Chondrocyte (in vitro differentiated cells): ENCODE results near the gene GCC2. TPM values are rescaled to one million over a fixed set of nuclear protein-coding genes. Genes with fewer than 3 reads are reported as not detected.
"Not testable (repeated sequence)": the region's sequence is repeated elsewhere in the genome, so short reads cannot be mapped to it uniquely, and the experiment has no call there.

Experiments
- DNase-seq: peaks from one replicate; pipeline ENCODE4 v3.0.0; 2021; ENCODE audit warnings: mixed read lengths, low spot score
- H3K27ac Mint-ChIP-seq: one replicate; pipeline ENCODE4 v1.8.0; 2021; ENCODE audit warnings: mild to moderate bottlenecking, moderate library complexity, mixed read lengths; ENCODE audit not compliant: unreplicated experiment
- H3K27me3 Mint-ChIP-seq: 2 replicates; pipeline ENCODE4 v1.8.0; 2021; ENCODE audit warnings: low read depth, mixed read lengths
- H3K36me3 Mint-ChIP-seq: 2 replicates; pipeline ENCODE4 v1.8.0; 2021; ENCODE audit warnings: low read depth, mixed read lengths
- H3K4me1 Mint-ChIP-seq: 2 replicates; pipeline ENCODE4 v1.8.0; 2021; ENCODE audit warnings: low read depth, mild to moderate bottlenecking, mixed read lengths
- H3K4me3 Mint-ChIP-seq: one replicate; pipeline ENCODE4 v1.8.0; 2021; ENCODE audit warnings: mild to moderate bottlenecking, moderate library complexity, mixed read lengths; ENCODE audit not compliant: unreplicated experiment
- H3K9me3 Mint-ChIP-seq: 2 replicates; pipeline ENCODE4 v1.8.0; 2021; ENCODE audit warnings: low read depth, mixed read lengths
- CTCF ChIP-seq: fragments of 200-600 bp; sonication (generic); IDR thresholded peaks from 2 replicates; pipeline ENCODE4 v1.5.0; 2021; ENCODE audit warnings: antibody characterized with exemption, mild to moderate bottlenecking, moderate library complexity
- total RNA-seq: library from RNA; stranded (reverse); gene quantifications from 3 replicates; pipeline ENCODE4 v1.2.1, GENCODE V29; 2021

Gene GCC2
- total RNA-seq, 1 donor from 2014 or later, result 24.2 TPM

GRCh38 chr2:108552566-108552965 lies 103.6 kb downstream of the GCC2 start:
- H3K4me3 Mint-ChIP-seq, result no peak overlapping the region
- H3K4me1 Mint-ChIP-seq, result peaks cover 63% of the 10 kb centered on the region
- no peaks in the 10 kb centered on the region for H3K27me3 Mint-ChIP-seq
- H3K36me3 Mint-ChIP-seq, result no peaks in the 10 kb centered on the region
- TF ChIP-seq CTCF, result no peak
- DNase-seq, result no peak
- peak overlapping the region; percentile 49 for H3K27ac Mint-ChIP-seq
- no peaks in the 10 kb centered on the region for H3K9me3 Mint-ChIP-seq

- DNase-seq, result no peak
- no peaks in the 10 kb centered on the region for H3K9me3 Mint-ChIP-seq
- H3K4me1 Mint-ChIP-seq, result peaks cover 55% of the 10 kb centered on the region
- H3K27me3 Mint-ChIP-seq, result no peaks in the 10 kb centered on the region
- no peaks in the 10 kb centered on the region for H3K36me3 Mint-ChIP-seq
- TF ChIP-seq CTCF, result no peak
- H3K4me3 Mint-ChIP-seq, result no peak overlapping the region
- peak overlapping the region; percentile 60 for H3K27ac Mint-ChIP-seq
These were observed 104.4 kb downstream of the GCC2 start for GRCh38 chr2:108553209-108553919.

GRCh38 chr2:108554528-108554927 lies 105.5 kb downstream of the GCC2 start:
- Mint-ChIP-seq H3K27ac (peak overlapping the region; percentile 51), H3K4me1 (peaks cover 49% of the 10 kb centered on the region), H3K4me3 (no peak overlapping the region), H3K27me3 (no peaks in the 10 kb centered on the region), H3K36me3 (no peaks in the 10 kb centered on the region), H3K9me3 (no peaks in the 10 kb centered on the region)
- TF ChIP-seq CTCF, result no peak
- DNase-seq, result no peak

GRCh38 chr2:108555572-108555971 lies 106.6 kb downstream of the GCC2 start:
- Mint-ChIP-seq H3K27ac (no peak overlapping the region), H3K9me3 (no peaks in the 10 kb centered on the region), H3K4me1 (peaks cover 57% of the 10 kb centered on the region), H3K27me3 (no peaks in the 10 kb centered on the region), H3K4me3 (no peak overlapping the region), H3K36me3 (no peaks in the 10 kb centered on the region)
- DNase-seq, result no peak
- no peak for TF ChIP-seq CTCF

GRCh38 chr2:108556581-108556980 lies 107.6 kb downstream of the GCC2 start:
- not testable (repeated sequence) for DNase-seq

More at GRCh38 chr2:108556581-108556980, 107.6 kb downstream of the GCC2 start:
- not testable (repeated sequence) for H3K36me3 Mint-ChIP-seq, H3K4me3 Mint-ChIP-seq, H3K9me3 Mint-ChIP-seq, H3K27me3 Mint-ChIP-seq
- Mint-ChIP-seq H3K27ac (peak overlapping the region; percentile 53), H3K4me1 (peaks cover 67% of the 10 kb centered on the region)

Other genes starting within 250 kb of the GCC2 start
- gene SULT1C3, start 209.2 kb upstream of the GCC2 start, total RNA-seq, result not detected in 3 replicates
- 0.27 to 0.29 TPM (median 0.28 TPM) in 3 replicates for gene SULT1C2, start 160.3 kb upstream of the GCC2 start, total RNA-seq
- 0.60 to 1.4 TPM (median 1.2 TPM) in 3 replicates for gene SULT1C4, start 71.3 kb upstream of the GCC2 start, total RNA-seq
- 101 to 148 TPM (median 145 TPM) in 3 replicates for gene LIMS1, start 85.3 kb downstream of the GCC2 start, total RNA-seq